NCI-H460 (cell line): ENCODE measurements around the gene TMEM63C. TPM values are rescaled to one million over a fixed set of nuclear protein-coding genes. Genes with fewer than 3 reads are reported as not detected.

Source experiments
- DNase-seq: peaks from one replicate; pipeline ENCODE4 v3.0.0-alpha.2; 2016; ENCODE audit warnings: low read depth; ENCODE audit errors: extremely low read depth
- total RNA-seq: library from RNA; depleted of rRNA; stranded (reverse); fragments of >200 nt; shearing (Covaris generic); gene quantifications from 2 replicates; pipeline ENCODE4 v1.2.3, GENCODE V29; 2014

Gene TMEM63C
- total RNA-seq, 1 experiment from 2014 or later, result not detected

GRCh38 chr14:77249286-77249685 is 67.7 kb downstream of the TMEM63C start:
- DNase-seq, result no peak

GRCh38 chr14:77250927-77251326 is 69.3 kb downstream of the TMEM63C start:
- DNase-seq, result no peak

- DNase-seq, result no peak
Measured at GRCh38 chr14:77251870-77252269, 70.3 kb downstream of the TMEM63C start.

- no peak for DNase-seq
Measured at GRCh38 chr14:77253333-77254190, 72.0 kb downstream of the TMEM63C start.

- DNase-seq, result no peak
Measured at GRCh38 chr14:77256694-77257093, 75.1 kb downstream of the TMEM63C start.

GRCh38 chr14:77257700-77258099 is 76.1 kb downstream of the TMEM63C start:
- DNase-seq, result no peak

- no peak for DNase-seq
Measured at GRCh38 chr14:77258566-77258965, 77.0 kb downstream of the TMEM63C start.

GRCh38 chr14:77259025-77259715 is 77.6 kb downstream of the TMEM63C start:
- no peak for DNase-seq

GRCh38 chr14:77260199-77260598 is 78.6 kb downstream of the TMEM63C start:
- no peak for DNase-seq

GRCh38 chr14:77260631-77261030 is 79.0 kb downstream of the TMEM63C start:
- DNase-seq, result no peak

GRCh38 chr14:77264466-77265186 is 83.0 kb downstream of the TMEM63C start:
- DNase-seq, result no peak

GRCh38 chr14:77265187-77265515 is 83.6 kb downstream of the TMEM63C start:
- DNase-seq, result no peak

- DNase-seq, result no peak
Measured at GRCh38 chr14:77265561-77266335, 84.2 kb downstream of the TMEM63C start.

GRCh38 chr14:77266336-77266735 is 84.7 kb downstream of the TMEM63C start:
- no peak for DNase-seq

GRCh38 chr14:77267937-77268699 is 86.5 kb downstream of the TMEM63C start:
- DNase-seq, result no peak

- no peak for DNase-seq
Measured at GRCh38 chr14:77268989-77269600, 87.5 kb downstream of the TMEM63C start.

- no peak for DNase-seq
Measured at GRCh38 chr14:77270361-77271112, 88.9 kb downstream of the TMEM63C start.

- no peak for DNase-seq
Measured at GRCh38 chr14:77271113-77271710, 89.6 kb downstream of the TMEM63C start, which contains the start of gene NGB. Gene NGB, minus strand, starts transcription at chr14:77271206. Its CDS starts 269 bp downstream, at chr14:77270937.
